PC-3 (cell line): ENCODE data around the gene LIPG.

Source experiments
- EZH2 ChIP-seq: fragments of 300-600 bp; sonication (generic); IDR thresholded peaks from one replicate; pipeline ENCODE4 v1.6.1; 2017; ENCODE audit warnings: antibody characterized with exemption, mild to moderate bottlenecking, low read length; ENCODE audit not compliant: unreplicated experiment
- TF ChIP-seq, protein P1 (sequence below): fragments of 300-600 bp; sonication (generic); conservative IDR thresholded peaks from 2 replicates; pipeline ENCODE4 v1.5.1; 2017; ENCODE audit warnings: antibody characterized with exemption, low read depth, mild to moderate bottlenecking, low read length

DNA sequence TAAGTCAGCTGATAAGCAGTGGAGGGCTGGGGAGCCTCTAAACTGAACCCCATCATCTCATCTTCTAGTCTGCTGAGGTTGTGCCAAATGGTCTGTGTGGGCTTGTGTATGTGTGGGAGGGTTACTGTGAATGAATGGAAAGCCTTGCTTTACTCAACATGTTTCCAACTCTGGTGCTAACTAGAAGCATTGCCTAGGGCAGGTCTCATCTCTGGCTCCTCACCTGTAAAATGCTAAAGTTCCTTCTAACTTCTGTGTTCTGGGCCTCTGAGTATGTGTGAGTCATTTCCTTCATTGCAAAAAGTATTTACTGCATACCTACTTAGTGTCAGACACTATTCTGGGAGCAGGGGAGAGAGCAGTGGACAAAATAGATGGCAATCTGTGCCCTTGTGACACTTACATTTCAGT lies 1.3 kb downstream of the LIPG start:
- TF ChIP-seq, protein P1, sequence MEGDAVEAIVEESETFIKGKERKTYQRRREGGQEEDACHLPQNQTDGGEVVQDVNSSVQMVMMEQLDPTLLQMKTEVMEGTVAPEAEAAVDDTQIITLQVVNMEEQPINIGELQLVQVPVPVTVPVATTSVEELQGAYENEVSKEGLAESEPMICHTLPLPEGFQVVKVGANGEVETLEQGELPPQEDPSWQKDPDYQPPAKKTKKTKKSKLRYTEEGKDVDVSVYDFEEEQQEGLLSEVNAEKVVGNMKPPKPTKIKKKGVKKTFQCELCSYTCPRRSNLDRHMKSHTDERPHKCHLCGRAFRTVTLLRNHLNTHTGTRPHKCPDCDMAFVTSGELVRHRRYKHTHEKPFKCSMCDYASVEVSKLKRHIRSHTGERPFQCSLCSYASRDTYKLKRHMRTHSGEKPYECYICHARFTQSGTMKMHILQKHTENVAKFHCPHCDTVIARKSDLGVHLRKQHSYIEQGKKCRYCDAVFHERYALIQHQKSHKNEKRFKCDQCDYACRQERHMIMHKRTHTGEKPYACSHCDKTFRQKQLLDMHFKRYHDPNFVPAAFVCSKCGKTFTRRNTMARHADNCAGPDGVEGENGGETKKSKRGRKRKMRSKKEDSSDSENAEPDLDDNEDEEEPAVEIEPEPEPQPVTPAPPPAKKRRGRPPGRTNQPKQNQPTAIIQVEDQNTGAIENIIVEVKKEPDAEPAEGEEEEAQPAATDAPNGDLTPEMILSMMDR = no peak
- no peak for TF ChIP-seq EZH2
